CD14-positive monocyte (primary cell): ENCODE measurements around the gene PMM2. TPM values are rescaled to one million over a fixed set of nuclear protein-coding genes. Genes with fewer than 3 reads are reported as not detected.
"Not testable (repeated sequence)": the region's sequence is repeated elsewhere in the genome, so short reads cannot be mapped to it uniquely, and the experiment has no call there.

ENCODE experiments used
- DNase-seq, 3 donors: peaks; one replicate each; pipeline ENCODE4 v3.0.0-alpha.2; 2011 to 2022
- H2AFZ ChIP-seq: 2 replicates; pipeline ENCODE4 v1.6.0; 2012; ENCODE audit warnings: mild to moderate bottlenecking, low read depth, low read length, inconsistent platforms; ENCODE audit not compliant: insufficient read depth, poor library complexity, severe bottlenecking
- H3K27ac ChIP-seq, 2 donors: 1 replicate in 1 of 2; 2 replicates in 1 of 2; pipeline ENCODE4 v1.5.1; 2012 to 2013; ENCODE audit warnings: low read length in 2 of 2, control low read depth in 1 of 2, inconsistent platforms in 1 of 2, low read depth in 1 of 2, mild to moderate bottlenecking in 1 of 2
- H3K27me3 ChIP-seq, 2 donors: one replicate each; pipeline versions ENCODE4 v1.6.0 to v1.6.1; 2011 to 2013; ENCODE audit warnings: low read length in 2 of 2; ENCODE audit not compliant: control insufficient read depth in 2 of 2, insufficient read depth in 2 of 2
- H3K36me3 ChIP-seq, 2 donors: replicated peaks in 1 of 2; 1 replicate in 1 of 2; 2 replicates in 1 of 2; pipeline versions ENCODE4 v1.5.1 to v1.6.1; 2012 to 2013; ENCODE audit warnings: low read length in 2 of 2, control low read depth in 1 of 2, inconsistent platforms in 1 of 2, mild to moderate bottlenecking in 1 of 2; ENCODE audit not compliant: insufficient read depth in 2 of 2, control insufficient read depth in 1 of 2
- H3K4me1 ChIP-seq, 2 donors: 1 replicate in 1 of 2; 2 replicates in 1 of 2; pipeline versions ENCODE4 v1.5.1 to v1.6.1; 2012 to 2013; ENCODE audit warnings: low read length in 2 of 2, control low read depth in 1 of 2, inconsistent platforms in 1 of 2, mild to moderate bottlenecking in 1 of 2, moderate library complexity in 1 of 2; ENCODE audit not compliant: insufficient read depth in 2 of 2, control insufficient read depth in 1 of 2
- H3K4me2 ChIP-seq: replicated peaks from 2 replicates; pipeline ENCODE3; 2012; ENCODE audit warnings: low read length, moderate library complexity, mild to moderate bottlenecking; ENCODE audit not compliant: poor library complexity, severe bottlenecking; ENCODE audit errors: extremely low read depth
- H3K4me3 ChIP-seq, 3 experiments: fragments of 200-600 bp in 1 of 3; sonication (generic) in 1 of 3; replicated peaks in 1 of 3; 1 replicate in 2 of 3; 2 replicates in 1 of 3; pipeline ENCODE4 v1.5.1; 2011 to 2013; ENCODE audit warnings: low read length in 3 of 3, mild to moderate bottlenecking in 3 of 3, control low read depth in 2 of 3, low read depth in 2 of 3, inconsistent platforms in 1 of 3, moderate library complexity in 1 of 3
- H3K79me2 ChIP-seq: 2 replicates; pipeline ENCODE4 v1.6.0; 2012; ENCODE audit warnings: mild to moderate bottlenecking, control low read depth, inconsistent platforms, low read length, moderate library complexity; ENCODE audit not compliant: insufficient read depth
- H3K9ac ChIP-seq: 2 replicates; pipeline ENCODE4 v1.6.0; 2017; ENCODE audit warnings: low read length, mild to moderate bottlenecking; ENCODE audit not compliant: insufficient read depth, poor library complexity, severe bottlenecking
- H3K9me3 ChIP-seq, 2 donors: replicated peaks in 1 of 2; 1 replicate in 1 of 2; 2 replicates in 1 of 2; pipeline versions ENCODE4 v1.5.1 to v1.6.1; 2012 to 2013; ENCODE audit warnings: low read length in 2 of 2, control low read depth in 1 of 2; ENCODE audit not compliant: control insufficient read depth in 1 of 2, insufficient read depth in 1 of 2
- H4K20me1 ChIP-seq: 2 replicates; pipeline ENCODE4 v1.6.0; 2012; ENCODE audit warnings: mild to moderate bottlenecking, low read length, control low read depth, moderate library complexity; ENCODE audit not compliant: insufficient read depth
- H3K27ac Mint-ChIP-seq, 7 donors: one replicate each; pipeline ENCODE4 v1.8.0; 2020; ENCODE audit warnings: mild to moderate bottlenecking in 7 of 7, mixed read lengths in 7 of 7, moderate library complexity in 6 of 7, inconsistent platforms in 2 of 7
- H3K27me3 Mint-ChIP-seq, 3 donors: one replicate each; pipeline ENCODE4 v1.8.0; 2021 to 2022; ENCODE audit warnings: low read depth in 3 of 3, mild to moderate bottlenecking in 3 of 3, mixed read lengths in 3 of 3, moderate library complexity in 3 of 3, inconsistent platforms in 1 of 3
- H3K36me3 Mint-ChIP-seq, 2 donors: one replicate each; pipeline ENCODE4 v1.8.0; 2020; ENCODE audit warnings: mixed read lengths in 2 of 2, inconsistent platforms in 1 of 2, mild to moderate bottlenecking in 1 of 2
- H3K4me1 Mint-ChIP-seq: one replicate; pipeline ENCODE4 v1.8.0; 2020; ENCODE audit warnings: mild to moderate bottlenecking, mixed read lengths
- H3K4me3 Mint-ChIP-seq, 2 donors: one replicate each; pipeline ENCODE4 v1.8.0; 2020; ENCODE audit warnings: mild to moderate bottlenecking in 2 of 2, mixed read lengths in 2 of 2, moderate library complexity in 1 of 2
- H3K9me3 Mint-ChIP-seq, 7 donors: one replicate each; pipeline ENCODE4 v1.8.0; 2020 to 2022; ENCODE audit warnings: mixed read lengths in 7 of 7, mild to moderate bottlenecking in 6 of 7, moderate library complexity in 6 of 7, inconsistent platforms in 2 of 7
- WGBS: methylation state at CpG from one replicate; pipeline ENCODE4 v1.1.5; 2013; ENCODE audit warnings: missing lambda C conversion rate; ENCODE audit not compliant: insufficient coverage; 5-methylcytosine and 5-hydroxymethylcytosine counted together
- intact Hi-C, 2 donors: fragments of 100-400 bp; cut with micrococcal nuclease; formaldehyde crosslinking; loops; one replicate each; pipeline versions ENCODE4 v1.15.0 to v1.15.1; 2023
- polyA plus RNA-seq, 3 donors: library from polyadenylated mRNA; depleted of rRNA in 1 of 3; unstranded in 2 of 3; stranded (reverse) in 1 of 3; fragments of 300-500 nt in 2 of 3; fragments of >200 nt in 1 of 3; fragmentation: Illumina TruSeq in 2 of 3; gene quantifications; 1 replicate in 2 of 3; 2 replicates in 1 of 3; pipeline ENCODE4 v1.2.3, GENCODE V29; 2012 to 2021

Gene PMM2
- polyA plus RNA-seq, 3 donors, result 15.2 to 22.9 (median 17.8) TPM

GRCh38 chr16:8837594-8837993 is 40.0 kb downstream of the PMM2 start:
- H3K9me3 ChIP-seq, intact Hi-C loops: not testable (repeated sequence)
- 95% methylated on average over 14 of the region's 15 CpGs for whole genome bisulfite sequencing

GRCh38 chr16:8842016-8842415 is 44.4 kb downstream of the PMM2 start:
- intact Hi-C loops, H3K27me3 ChIP-seq, H3K4me2 ChIP-seq, H3K9me3 ChIP-seq, H3K36me3 ChIP-seq, DNase-seq, H2AFZ ChIP-seq, H3K9me3 Mint-ChIP-seq, H3K27me3 Mint-ChIP-seq: not testable (repeated sequence)
- peak overlapping the region; percentile 4 for H3K9ac ChIP-seq
- peaks cover 8 to 16% of the 10 kb centered on the region in 2 donors for H3K4me1 ChIP-seq
- peak overlapping the region; percentile 64 to 91 for H3K4me3 Mint-ChIP-seq
- WGBS, result 0% methylated on average over 2 of the region's 4 CpGs
- H3K4me1 Mint-ChIP-seq, result peaks cover 32% of the 10 kb centered on the region
- peak overlapping the region in 1 of 2 donors; percentile 51 for H3K27ac ChIP-seq
- peaks cover 17% of the 10 kb centered on the region for H4K20me1 ChIP-seq
- peak overlapping the region; percentile 24 to 57 (median 34) for H3K4me3 ChIP-seq
- peaks cover 18% of the 10 kb centered on the region for H3K79me2 ChIP-seq
- H3K27ac Mint-ChIP-seq, result peak overlapping the region in 5 of 7 donors; percentile 28 to 73 (median 60)
- H3K36me3 Mint-ChIP-seq, result peaks cover 30 to 40% of the 10 kb centered on the region in 2 donors

More at GRCh38 chr16:8837594-8837993, 40.0 kb downstream of the PMM2 start:
- not testable (repeated sequence) for DNase-seq, H3K4me3 Mint-ChIP-seq, H3K27ac Mint-ChIP-seq, H3K9ac ChIP-seq, H3K27me3 Mint-ChIP-seq, H2AFZ ChIP-seq, H3K79me2 ChIP-seq, H3K4me3 ChIP-seq, H4K20me1 ChIP-seq, H3K27me3 ChIP-seq, H3K4me2 ChIP-seq, H3K36me3 ChIP-seq, H3K9me3 Mint-ChIP-seq, H3K27ac ChIP-seq
- peaks cover 17 to 19% of the 10 kb centered on the region in 2 donors for H3K36me3 Mint-ChIP-seq
- H3K4me1 ChIP-seq, result peaks cover 13 to 22% of the 10 kb centered on the region in 2 donors
- peaks cover 25% of the 10 kb centered on the region for H3K4me1 Mint-ChIP-seq

- H2AFZ ChIP-seq, H3K27ac ChIP-seq, H3K27me3 ChIP-seq, H3K4me2 ChIP-seq, H3K9ac ChIP-seq, DNase-seq, intact Hi-C loops, H3K27me3 Mint-ChIP-seq, H3K9me3 Mint-ChIP-seq, H3K9me3 ChIP-seq: not testable (repeated sequence)
- H3K27ac Mint-ChIP-seq, result peak overlapping the region in 1 of 7 donors; percentile 65
- 97% methylated on average over 8 of the region's 12 CpGs for WGBS
- H3K4me1 Mint-ChIP-seq, result peaks cover 32% of the 10 kb centered on the region
- Histone ChIP-seq H3K4me1 (peaks cover 8 to 19% of the 10 kb centered on the region in 2 donors), H4K20me1 (peaks cover 29% of the 10 kb centered on the region), H3K36me3 (peaks cover 8 to 18% of the 10 kb centered on the region in 2 donors), H3K79me2 (peaks cover 18% of the 10 kb centered on the region), H3K4me3 (peak overlapping the region in 2 of 3 experiments; percentile 6 to 57)
- peak overlapping the region in 1 of 2 donors; percentile 24 for H3K4me3 Mint-ChIP-seq
- H3K36me3 Mint-ChIP-seq, result peaks cover 43 to 52% of the 10 kb centered on the region in 2 donors
Measured at GRCh38 chr16:8843296-8843695, 45.7 kb downstream of the PMM2 start.
